GM12873 (cell line): Measurements from ENCODE around the gene M6PR.

ENCODE experiments used
- TF ChIP-seq, protein P1 (sequence below): IDR thresholded peaks from 2 replicates; pipeline ENCODE4 v1.5.1; 2012; ENCODE audit warnings: low read depth, mild to moderate bottlenecking, moderate library complexity, low read length, control low read depth; ENCODE audit not compliant: insufficient read depth; ENCODE audit errors: missing control alignments

M6PR gene

DNA sequence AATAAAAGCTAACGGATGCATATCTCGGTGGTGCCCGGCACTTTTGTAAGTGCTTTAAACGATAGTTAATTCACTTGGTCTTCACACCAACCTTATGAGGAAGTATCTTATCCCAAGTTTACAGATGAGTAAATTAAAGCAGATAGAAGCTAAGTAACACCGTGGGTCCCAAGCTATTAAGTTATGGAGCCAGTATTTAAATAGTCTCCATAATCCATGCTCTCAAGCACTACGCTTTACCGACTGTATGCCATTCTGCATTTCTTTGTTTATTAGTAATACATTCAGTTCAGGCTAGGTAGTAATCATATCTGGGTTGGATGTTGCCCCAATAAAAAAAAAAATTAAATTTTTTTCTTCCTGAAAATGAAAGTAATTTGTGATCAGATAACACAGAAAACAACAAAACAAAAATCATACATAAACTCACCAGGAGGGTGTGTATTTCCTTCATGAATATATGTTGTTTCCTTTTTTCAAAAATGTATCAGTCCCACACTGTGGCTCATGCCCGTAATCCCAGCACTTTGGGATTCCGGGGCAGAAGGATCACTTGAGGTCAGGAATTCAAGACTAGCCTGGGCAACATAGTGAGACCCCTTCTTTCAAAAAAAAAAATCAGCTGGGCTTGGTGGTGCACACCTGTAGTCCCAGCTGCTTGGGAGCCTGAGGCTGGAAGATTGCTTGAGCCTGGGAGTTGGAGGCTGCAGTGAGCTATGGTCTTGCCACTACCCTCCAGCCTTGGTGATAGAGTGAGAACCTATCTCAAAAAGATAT, 1.4 kb upstream of the M6PR start:
- TF ChIP-seq, protein P1, sequence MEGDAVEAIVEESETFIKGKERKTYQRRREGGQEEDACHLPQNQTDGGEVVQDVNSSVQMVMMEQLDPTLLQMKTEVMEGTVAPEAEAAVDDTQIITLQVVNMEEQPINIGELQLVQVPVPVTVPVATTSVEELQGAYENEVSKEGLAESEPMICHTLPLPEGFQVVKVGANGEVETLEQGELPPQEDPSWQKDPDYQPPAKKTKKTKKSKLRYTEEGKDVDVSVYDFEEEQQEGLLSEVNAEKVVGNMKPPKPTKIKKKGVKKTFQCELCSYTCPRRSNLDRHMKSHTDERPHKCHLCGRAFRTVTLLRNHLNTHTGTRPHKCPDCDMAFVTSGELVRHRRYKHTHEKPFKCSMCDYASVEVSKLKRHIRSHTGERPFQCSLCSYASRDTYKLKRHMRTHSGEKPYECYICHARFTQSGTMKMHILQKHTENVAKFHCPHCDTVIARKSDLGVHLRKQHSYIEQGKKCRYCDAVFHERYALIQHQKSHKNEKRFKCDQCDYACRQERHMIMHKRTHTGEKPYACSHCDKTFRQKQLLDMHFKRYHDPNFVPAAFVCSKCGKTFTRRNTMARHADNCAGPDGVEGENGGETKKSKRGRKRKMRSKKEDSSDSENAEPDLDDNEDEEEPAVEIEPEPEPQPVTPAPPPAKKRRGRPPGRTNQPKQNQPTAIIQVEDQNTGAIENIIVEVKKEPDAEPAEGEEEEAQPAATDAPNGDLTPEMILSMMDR: no peak

DNA sequence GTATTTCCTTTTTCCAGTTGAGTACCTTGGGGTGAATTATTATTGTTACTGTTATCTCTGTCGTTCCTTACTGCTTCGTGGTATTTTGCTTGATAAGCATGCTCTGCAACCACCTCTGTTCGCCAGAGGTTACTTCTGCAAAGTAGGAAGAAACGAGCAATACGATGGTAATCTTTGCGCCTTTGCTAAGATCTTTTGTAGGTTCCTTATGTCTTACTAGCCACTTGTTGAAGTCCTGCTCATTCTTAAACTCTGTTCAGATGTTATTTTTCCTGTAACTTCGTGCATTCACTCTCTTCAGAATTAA, 729 bp upstream of the M6PR start:
- TF ChIP-seq, protein P1: no peak

DNA sequence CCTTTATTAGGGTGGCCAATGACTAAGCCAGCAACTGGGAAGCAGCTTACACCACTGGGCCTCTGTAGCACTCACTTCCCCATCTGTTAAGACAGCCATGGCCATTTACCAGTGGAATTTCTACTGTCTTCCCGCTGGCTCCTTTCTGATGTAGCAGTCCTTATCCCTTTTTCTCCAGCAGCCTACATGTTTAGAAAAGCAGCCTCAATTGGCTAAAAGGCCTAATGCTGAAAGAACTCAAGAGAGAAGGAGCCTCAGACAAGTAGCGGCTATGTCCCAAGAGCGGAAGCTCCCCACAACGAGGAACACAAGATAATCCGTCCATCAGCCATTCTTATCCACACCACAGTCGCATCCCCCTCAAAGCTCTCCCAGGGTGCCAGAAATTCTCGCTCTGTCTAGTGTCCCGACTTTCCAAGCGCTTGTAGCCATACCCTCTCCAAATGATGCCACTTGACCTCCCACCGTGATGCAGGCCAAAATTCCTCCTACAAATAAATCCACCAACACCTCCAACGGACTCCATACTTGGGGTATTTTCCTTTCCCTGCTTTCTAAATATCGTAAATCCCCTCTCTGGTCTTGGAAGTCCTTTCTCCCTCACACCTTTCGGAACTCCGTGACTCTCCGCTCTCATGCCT, 624 bp downstream of the M6PR start:
- TF ChIP-seq, protein P1: no peak

DNA sequence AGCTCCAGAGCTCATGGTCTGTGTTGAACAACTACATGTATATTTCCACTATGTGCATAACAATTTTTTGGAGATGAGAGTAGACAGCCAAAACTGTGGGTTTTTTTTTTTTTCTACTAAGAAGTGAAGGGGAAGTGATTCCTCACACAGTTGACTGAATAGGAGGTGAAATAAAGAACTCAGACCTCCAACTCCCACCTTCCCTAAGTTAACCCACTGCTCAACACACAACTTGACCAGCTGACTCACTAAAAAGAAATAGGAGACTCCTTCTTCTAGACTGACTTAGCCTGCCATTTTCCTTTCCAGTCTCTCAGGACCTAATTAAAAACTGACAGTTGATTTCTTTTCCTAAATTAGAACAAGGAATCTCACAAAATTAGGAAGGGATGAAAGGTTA, 1.7 kb downstream of the M6PR start:
- TF ChIP-seq, protein P1: no peak

DNA sequence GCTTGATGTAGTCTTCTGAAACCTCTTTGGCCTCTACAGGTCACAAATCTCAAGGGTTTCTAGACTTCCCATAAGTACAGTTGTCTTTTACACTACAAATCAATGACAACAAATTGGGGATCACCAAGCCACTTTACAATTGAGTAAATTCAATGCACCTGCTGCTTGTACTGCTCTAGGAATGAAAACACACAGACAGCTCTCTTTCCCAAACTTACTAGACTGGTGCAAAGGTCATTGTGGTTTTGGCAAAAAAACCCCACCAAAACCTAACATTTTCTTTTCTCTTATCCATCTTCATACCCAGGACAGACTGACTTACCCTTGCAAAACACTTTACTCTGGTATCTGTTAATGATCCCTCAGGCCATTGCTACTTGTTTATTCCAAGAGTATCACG, 2.7 kb downstream of the M6PR start:
- TF ChIP-seq, protein P1: no peak

DNA sequence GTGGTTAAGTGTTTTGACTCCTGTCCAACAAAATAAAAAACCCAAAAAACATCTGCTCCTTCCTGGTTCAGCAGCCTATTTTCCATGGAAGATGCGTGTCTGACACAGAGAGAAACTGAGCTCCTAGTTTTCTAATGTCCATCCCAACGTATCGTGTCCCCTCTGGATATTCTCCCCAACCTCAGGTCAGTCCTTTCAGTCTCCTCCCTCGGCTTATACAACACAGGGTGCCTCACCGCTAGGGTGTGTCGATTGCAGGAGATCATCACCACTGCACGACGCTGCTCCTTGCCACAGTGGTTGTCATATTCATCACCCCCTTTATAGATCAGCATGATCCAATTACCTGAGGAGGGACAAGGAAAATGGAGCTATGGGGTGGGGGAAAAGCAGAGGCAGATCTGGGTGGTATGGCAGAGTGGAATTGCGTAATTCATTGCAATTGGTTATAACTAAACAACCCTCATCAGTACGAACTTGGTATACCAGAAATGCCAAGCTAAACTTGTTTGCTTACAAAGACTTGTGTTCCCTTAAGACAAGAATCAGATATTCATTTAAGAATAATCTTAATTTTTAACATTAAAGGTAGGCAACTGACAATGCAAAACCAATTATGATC, 5.8 kb downstream of the M6PR start:
- TF ChIP-seq, protein P1: no peak

DNA sequence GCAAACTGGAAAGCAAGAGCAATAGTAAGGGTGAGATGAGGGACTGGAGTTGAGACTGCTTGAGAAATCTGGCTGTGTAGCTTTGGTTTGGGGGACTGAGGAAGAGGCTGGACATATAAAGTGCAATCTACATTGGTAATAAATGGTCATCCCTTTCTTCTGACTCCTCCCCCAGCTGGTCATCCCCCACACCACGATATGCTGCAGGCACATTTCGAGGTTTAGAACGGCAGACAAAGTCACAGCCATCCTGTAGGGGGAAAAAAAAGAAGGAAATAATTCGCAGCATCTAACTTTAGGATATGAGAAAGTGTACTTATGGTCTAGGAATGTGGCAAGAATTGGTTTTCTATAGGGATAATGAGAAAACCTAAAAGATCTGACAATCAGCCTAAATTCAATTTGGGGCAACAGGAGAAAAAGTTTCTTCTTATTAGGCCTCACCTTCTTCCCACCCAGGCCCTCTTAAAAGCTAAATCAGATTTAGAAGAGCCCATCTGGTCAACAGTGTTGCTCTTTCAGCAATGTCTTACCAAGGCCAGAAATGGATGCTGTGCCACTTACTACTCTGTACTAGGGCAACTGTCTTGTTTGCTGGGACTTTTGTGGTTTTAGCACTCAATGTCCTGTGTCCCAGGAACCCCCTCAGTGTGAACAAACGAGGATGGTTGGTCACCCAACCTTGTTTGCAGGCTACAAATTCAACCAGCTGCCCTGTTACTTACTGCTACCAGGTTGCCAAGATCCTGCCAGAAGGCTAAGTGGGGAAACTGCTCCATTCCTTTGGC, 7.6 kb downstream of the M6PR start:
- TF ChIP-seq, protein P1: no peak
